Activated T-cell treated with anti-CD3 and anti-CD28 coated beads, Interleukin-2, amount 50 U/mL, for 1 hour (primary cell): Measurements from ENCODE around the gene ELN.

Experiments used
- DNase-seq: peaks from one replicate; pipeline ENCODE4 v3.0.0-alpha.2; 2020

Gene ELN

DNA sequence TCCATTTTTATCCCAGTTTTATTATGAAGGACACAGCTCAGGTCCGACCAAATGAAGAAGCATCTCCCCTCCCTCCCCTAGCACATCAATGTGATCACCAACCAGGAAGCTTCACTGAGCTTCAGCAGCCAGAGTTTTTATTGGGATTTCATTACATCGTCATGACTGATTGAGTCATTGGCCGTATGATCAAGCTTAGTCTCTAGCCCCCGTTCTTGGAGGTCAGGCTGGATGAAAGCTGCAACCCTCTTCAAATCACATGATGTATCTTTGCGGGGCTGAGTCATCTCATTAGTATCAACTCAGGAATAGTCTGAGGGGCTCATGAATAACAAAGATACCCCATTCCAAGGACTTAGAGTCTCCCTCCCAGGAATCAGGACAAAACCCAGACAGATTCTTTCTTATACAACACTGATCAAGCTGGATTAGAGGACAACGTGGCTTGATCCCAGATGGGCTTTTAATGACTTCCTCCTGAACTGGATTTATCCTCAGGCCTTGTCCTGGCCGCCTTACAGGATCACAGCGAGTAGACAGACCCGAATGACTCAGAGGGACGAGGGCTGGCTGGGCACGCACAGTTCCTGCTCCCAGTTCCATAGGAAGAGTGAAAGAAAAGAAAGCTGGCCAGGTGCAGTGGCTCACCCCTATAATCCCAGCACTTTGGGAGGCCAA is 70.1 kb downstream of the ELN start:
- DNase-seq, result no peak

DNA sequence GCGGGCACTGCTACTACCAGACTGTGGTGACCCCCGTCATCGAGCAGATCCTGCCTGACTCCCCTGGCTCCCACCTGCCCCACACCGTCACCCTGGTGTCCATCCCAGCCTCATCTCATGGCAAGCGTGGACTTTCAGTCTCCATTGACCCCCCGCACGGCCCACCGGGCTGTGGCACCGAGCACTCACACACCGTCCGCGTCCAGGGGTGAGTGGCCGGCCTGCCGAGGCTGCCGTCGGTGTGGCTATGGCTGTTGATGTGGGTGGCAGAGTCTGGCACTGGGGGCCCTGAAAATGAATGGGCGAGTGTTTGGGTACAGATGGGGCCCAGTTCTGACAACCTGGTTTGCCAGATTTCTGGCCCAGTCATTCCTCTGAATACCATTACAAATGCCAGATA is 71.1 kb downstream of the ELN start:
- DNase-seq, result no peak

DNA sequence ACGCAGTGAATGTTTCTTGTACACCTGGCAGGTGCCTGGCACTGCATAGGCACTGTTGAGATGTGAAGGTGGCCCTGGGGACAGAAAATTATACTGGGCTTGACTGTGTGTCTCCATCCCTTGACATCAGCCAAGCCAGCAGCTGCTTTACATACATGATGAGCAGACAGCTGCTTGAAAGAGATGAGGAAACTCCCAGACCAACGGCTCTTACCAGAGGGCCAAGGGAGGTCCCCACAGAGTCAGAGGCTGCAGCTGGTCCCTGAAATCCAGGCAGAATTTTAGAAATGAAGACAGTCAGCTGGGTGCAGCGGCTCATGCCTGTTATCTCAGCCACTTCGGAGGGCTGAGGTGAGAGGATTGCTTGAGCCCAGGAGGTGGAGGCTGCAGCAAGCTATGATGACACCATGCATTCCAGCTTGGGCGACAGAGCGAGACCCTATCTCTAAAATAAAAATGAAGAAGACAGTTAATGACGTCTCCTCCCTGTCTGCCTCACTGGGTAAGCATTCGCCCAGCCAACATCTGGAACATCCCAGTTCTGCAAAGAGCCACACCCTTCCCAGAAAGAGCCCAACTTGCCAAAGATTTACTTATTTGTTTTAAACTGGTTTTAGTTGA is 73.2 kb downstream of the ELN start:
- no peak for DNase-seq

DNA sequence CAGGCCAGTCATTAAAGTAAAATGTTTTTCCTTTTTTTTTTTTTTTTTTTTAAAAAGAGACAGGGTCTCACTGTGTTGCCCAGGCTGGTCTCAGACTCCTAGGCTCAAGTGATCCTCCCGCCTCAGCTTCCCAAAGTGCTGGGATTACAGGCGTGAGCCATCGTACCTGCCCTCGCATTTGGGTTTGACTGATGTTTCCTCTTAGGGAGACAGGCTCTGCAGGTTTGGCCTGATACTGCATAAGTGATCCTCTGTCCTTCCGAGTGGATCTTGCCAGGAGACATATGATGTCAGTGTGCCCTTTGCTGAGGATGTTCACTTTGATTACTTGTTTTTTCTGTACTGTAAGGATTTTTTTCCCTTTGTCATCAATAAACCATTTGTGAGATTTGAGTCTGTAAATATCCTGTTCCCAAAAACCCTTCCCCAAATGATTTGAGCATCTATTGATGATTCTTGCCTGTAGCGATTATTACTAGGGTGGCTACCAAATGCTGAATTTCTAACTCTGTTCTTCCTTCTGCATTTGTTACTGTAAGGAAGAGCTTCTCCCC is 75.3 kb downstream of the ELN start:
- no peak for DNase-seq

DNA sequence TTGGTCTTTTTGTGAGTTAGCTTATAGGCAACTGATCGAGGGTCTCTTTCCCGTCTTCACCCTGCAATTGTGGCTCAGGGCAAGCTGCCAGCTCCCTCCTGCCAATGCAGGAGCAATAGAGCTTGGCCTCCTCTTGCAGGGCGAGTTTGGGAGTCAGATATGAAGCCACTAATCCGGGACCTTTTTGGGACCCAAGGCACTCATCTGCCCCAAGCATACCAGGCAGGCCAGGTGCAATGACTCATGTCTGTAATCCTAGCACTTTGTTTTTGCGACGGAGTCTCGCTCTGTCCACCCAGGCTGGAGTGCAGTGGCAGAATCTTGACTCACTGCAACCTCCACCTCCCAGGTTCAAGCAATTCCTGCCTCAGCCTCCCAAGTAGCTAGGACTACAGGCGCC is 76.7 kb downstream of the ELN start:
- no peak for DNase-seq

DNA sequence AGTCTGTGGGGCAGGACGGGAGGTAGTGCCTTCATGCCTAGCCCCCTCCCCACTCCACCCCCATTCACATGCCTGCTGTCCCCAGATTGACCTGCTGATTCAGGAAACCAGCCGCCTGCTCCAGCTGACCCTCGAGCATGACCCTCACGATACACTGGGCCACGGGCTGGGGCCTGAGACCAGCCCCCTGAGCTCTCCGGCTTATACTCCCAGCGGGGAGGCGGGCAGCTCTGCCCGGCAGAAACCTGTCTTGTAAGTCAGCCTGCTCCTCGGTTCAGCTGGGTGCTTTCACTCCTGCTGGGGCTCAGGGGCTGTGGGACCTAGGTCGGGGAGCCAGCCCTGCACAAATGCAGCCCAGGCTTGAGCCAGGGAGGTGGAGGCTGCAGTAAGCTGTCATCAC is 78.0 kb downstream of the ELN start:
- no peak for DNase-seq

DNA sequence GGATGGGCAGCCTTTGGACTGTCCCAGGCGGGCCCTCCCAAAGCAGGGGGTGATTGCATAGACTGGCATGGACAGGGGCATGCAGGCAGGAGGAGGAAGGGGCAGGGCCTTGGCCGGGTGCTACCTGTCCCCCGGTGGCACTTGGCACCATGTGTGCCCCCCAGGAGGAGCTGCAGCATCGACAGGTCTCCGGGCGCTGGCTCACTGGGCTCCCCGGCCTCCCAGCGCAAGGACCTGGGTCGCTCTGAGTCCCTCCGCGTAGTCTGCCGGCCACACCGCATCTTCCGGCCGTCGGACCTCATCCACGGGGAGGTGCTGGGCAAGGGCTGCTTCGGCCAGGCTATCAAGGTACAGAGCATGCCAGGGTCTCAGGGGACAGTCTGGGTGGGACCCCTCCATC is 78.9 kb downstream of the ELN start:
- DNase-seq, result no peak

DNA sequence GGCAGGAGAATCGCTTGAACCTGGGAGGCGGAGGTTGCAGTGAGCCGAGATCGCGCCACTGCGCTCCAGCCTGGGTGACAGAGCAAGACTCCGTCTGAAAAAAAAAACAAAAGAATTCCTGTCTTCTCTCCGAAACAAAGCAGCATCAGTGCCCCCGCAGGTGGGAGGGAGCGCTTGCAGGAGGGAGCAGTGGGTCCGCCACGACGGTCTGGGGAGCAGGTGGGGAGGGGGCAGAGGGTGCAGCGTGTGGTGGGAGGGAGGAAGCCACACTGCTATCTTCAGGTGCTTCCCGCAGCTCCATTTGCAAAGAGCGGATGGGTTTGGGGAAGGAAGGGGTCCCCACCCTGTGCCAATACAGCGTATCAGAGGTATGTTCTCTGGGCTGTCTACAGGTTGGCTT is 87.4 kb downstream of the ELN start:
- no peak for DNase-seq

DNA sequence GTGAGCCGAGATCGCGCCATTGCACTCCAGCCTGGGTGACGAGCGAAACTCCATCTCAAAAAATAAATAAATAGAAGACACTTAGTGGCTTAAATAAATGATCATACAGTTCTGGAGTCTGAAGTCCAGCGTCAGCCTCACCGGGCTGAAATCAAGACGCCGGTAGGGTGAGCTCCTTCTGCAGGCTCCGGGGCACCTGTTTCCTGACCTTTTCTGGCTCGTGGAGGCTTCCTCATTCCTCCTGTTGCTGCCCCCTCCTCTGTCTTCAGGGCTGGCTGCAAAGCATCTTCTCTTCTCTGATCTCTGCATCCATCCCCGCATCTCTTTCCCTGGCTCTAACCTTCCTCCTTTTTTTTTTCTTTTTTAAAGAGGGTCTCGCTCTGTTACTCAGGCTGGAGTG is 88.4 kb downstream of the ELN start:
- no peak for DNase-seq
